ENCODE measurements around the gene NAA60.

Gene NAA60

DNA sequence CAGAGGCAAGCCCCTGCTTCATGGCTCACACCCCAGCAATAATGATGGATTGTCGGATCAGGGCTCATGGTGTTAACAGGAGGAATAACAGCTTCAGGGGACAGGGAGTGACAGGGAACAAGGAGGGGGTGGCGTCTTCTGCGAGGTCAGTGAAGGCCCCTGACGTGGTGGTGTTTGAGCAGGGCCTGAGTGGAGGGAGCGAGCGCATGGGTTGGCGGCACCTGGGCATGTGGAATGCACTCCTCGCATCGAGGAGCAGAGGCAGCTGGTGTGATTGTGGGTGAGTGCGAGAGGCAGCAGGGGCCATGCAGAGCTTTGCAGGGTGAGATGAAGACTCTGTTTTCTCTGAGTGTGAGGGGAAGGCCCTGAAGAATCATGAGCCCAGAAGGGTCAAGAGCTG is 90.6 kb downstream of the NAA60 start:
- no peak for TF ChIP-seq CTCF (IDR thresholded peaks at IDR 0.05; ENCODE audit: insufficient read depth, missing control alignments)
- FAIRE-seq = no peak
- no peak for DNase-seq (ENCODE audit: insufficient read length, low spot score)

DNA sequence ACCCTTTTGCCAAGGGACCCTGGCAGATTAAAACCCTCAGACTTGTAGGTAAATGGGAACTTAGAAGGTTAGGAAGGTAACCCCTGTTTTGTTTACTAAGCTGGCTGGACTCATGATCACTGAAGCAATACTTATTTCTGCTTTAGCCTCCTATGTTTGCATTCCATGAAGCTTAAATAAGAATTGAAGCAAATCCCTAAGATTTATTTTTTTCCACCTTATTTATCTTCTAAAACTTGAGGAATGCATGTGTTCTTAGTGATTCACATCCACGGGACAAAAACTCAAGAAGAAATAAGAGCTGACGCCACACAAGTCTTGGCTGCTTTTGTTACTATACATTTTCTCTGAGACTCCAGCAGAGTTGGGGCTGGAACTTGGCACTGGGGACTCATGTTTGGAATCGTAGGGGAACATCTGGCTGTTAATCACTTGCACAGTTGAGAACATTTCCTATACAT is 92.8 kb downstream of the NAA60 start:
- DNase-seq (ENCODE audit: insufficient read length, low spot score) (no peak), FAIRE-seq (no peak)
- TF ChIP-seq CTCF (IDR thresholded peaks at IDR 0.05; ENCODE audit: insufficient read depth, missing control alignments) = no peak

Measured in D721Med (cell line).